Fibroblast of pulmonary artery (primary cell): Measurements from ENCODE around the gene SPSB1.

Experiments used
- DNase-seq: peaks from one replicate; pipeline ENCODE4 v3.0.0-alpha.2; 2010; ENCODE audit warnings: low read depth
- H3K4me3 ChIP-seq: replicated peaks from 2 replicates; pipeline ENCODE4 v1.5.1; 2011; ENCODE audit warnings: low read depth, mild to moderate bottlenecking, control low read depth, low read length, moderate library complexity
- CTCF ChIP-seq: IDR thresholded peaks from 2 replicates; pipeline ENCODE4 v1.5.1; 2011; ENCODE audit warnings: mild to moderate bottlenecking, control low read depth, low read length, inconsistent platforms; ENCODE audit errors: missing control alignments

SPSB1 gene

GRCh38 chr1:9319789-9320519 lies 27.3 kb downstream of the SPSB1 start:
- TF ChIP-seq CTCF: no peak
- no peak overlapping the region for H3K4me3 ChIP-seq
- no peak for DNase-seq

DNA sequence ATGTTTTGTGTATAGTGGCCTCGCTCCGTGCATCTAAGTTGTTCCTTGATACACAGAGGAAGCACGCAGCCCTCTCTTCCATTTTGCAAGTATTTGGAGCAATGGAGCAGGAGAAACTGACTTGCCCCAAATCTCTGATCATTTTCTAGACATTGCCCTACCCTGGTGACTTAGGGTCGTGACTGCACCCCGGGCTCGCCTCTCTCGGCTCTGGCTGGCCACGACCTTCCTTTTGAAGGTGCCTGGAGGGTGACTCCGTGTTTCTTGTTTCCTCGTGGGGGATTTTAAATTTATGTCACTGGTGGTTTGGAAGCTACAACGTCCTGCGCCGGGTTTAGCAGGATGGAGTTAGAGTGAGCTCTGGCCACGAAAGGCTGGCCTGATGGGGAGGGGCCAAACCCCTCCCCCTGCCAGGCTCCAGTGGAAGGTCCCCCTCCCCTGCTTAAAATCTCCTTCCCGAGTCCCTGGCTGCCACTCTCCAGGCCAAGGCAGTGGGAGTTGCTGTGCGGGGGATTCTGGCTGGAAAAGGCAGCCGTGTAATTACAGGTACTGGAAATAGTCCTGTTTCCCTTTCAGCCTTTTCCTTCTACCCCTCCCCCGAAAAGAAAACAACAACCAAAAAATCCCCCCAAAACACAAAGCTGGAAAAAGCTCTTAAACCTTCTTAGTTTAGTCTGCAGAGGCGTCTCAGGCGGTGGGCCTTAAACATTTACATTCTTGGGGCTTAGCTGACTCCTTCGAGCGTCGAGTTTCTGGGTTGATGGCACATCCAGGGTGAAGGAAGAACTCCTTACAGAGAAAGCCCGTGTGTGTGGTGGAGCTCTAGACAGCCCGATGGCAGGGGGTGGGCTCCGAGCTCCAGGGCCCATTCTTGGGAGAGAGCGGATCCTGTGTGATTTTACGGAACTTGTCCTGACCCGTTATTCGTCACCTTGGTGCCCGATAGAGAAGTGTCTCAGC lies 28.1 kb downstream of the SPSB1 start:
- no peak for TF ChIP-seq CTCF
- H3K4me3 ChIP-seq: no peak overlapping the region
- DNase-seq: no peak

DNA sequence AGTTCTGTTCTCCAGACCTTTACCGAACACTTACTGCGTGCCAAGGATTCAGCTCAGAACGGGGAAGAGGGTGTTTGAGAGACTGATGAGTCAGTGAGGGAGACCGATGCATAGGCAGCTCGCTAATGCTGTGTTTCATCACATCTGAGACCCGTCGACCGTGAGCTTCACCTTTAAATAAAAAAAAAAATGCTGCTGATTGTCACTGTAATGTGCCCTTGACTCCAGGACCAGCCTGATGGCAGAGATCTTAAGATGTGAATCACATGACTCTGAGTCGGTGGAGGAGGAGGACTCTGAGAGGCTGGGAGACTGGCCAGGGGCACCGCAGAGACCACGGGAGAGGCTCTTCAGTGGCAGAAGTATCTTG lies 28.8 kb downstream of the SPSB1 start:
- DNase-seq: peak; percentile 77
- TF ChIP-seq CTCF: no peak
- no peak overlapping the region for H3K4me3 ChIP-seq

GRCh38 chr1:9321986-9322660 lies 29.4 kb downstream of the SPSB1 start:
- H3K4me3 ChIP-seq: no peak overlapping the region
- no peak for DNase-seq
- no peak for TF ChIP-seq CTCF

DNA sequence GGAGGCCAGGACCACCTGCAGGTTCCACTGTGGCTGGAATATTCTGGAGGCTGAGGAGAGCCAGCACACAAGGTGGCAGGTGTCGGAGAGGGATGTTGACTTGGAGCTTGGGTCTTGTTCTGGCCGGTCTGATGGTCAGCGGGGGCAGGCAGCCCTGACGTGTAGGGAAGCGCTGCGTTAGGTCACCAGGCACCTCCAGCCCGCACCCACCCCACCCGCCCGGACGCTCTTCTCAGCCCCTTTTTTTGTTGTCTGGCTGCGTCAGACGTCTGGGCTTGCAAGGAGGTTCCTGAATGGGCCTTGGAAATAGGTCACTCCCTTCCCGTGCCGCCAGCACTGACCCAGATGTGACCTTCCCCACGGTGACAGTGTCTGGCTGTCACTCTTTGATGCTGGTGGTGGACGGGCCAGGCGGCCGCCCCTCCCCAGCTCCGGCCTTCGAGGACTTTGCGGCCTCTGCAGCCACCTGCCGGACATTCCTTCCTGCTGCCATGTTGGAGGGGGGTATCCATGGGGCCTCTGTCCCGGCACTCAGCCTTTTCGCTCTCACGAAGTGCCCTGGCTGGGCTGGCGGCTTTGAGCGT lies 30.1 kb downstream of the SPSB1 start:
- no peak for DNase-seq
- TF ChIP-seq CTCF: no peak
- H3K4me3 ChIP-seq: no peak overlapping the region

DNA sequence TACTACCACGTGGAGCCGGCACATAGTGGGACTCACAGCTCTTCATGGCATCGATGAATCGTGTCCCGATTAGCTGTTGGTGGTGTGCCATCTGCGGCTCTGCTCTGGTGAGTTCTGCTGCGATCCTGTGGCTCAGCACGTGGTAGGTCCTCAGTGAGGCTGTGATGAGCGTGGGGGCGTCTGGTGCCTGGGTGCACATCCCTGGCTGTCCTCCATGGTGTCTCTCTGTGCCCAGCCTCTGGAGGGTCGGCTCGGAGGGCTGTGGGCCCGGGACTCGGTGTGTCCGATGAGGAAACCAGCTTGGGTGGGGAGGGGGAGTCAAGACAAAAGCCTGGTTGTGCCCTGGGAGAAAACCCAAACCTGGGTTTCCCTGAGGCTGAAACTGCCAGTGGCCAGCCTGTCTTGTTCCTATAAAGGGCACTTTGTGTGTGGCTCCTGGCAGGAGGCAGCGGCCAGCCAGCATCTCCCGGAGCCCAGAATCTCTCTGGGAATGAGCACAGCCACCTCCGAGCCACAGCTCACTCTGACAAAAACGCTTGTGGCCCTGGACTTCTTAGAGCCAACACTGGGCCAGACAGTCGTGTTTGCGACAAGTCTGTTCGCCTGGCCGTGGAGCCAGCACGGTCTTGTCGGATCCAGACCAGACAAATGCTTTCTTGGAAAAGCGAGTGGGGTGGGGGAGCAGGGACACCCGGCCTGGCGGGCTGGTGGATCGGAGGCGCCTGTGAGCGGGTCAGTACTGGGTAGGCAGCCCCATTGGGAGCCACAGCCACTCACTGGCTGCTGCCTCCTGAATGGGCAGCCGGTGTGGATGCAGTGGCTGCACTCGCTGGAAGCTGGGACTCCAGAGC lies 31.8 kb downstream of the SPSB1 start:
- H3K4me3 ChIP-seq: no peak overlapping the region
- no peak for TF ChIP-seq CTCF
- no peak for DNase-seq
